Measurements from ENCODE around the gene ITPK1.

- TF ChIP-seq CTCF (IDR thresholded peaks at IDR 0.05; ENCODE audit: low read length) (no peak), EZH2 (optimal IDR thresholded peaks at IDR 0.05; ENCODE audit: low read depth, low read length) (no peak)
Measured at GRCh38 chr14:92963301-92964123, 152.2 kb downstream of the ITPK1 start.
